Measurements from ENCODE around the gene FAM20B. TPM values are rescaled to one million over a fixed set of nuclear protein-coding genes. Genes with fewer than 3 reads are reported as not detected.

The FAM20B gene
- total and polyA plus RNA-seq, 2 of the 13 experiments (the other 11 are each of a cell fraction or from before 2014, with no cell fraction given), result 13.8 to 26.9 TPM

DNA sequence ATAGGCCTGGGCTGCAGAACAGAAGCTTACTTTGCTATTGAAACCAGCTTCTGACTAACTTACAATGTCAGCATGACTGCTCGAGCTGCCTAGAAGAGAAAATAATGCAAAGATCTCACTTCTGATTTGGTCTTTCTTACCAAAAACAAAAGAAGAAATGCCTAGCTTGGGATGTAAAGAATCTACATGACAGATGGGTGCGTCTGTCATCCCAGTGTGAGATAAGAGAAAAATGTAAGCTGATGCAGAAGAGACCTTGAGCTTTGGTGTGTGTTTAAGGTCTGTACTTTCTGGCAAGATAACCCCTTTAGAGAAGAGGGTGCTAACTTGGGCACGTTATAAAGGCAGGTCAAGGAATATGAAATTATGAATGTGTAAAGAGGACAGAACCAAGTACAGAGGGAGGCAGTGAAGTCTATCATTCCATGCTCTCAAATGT lies 3.6 kb downstream of the FAM20B start (continued):
- TF ChIP-seq, protein P1, sequence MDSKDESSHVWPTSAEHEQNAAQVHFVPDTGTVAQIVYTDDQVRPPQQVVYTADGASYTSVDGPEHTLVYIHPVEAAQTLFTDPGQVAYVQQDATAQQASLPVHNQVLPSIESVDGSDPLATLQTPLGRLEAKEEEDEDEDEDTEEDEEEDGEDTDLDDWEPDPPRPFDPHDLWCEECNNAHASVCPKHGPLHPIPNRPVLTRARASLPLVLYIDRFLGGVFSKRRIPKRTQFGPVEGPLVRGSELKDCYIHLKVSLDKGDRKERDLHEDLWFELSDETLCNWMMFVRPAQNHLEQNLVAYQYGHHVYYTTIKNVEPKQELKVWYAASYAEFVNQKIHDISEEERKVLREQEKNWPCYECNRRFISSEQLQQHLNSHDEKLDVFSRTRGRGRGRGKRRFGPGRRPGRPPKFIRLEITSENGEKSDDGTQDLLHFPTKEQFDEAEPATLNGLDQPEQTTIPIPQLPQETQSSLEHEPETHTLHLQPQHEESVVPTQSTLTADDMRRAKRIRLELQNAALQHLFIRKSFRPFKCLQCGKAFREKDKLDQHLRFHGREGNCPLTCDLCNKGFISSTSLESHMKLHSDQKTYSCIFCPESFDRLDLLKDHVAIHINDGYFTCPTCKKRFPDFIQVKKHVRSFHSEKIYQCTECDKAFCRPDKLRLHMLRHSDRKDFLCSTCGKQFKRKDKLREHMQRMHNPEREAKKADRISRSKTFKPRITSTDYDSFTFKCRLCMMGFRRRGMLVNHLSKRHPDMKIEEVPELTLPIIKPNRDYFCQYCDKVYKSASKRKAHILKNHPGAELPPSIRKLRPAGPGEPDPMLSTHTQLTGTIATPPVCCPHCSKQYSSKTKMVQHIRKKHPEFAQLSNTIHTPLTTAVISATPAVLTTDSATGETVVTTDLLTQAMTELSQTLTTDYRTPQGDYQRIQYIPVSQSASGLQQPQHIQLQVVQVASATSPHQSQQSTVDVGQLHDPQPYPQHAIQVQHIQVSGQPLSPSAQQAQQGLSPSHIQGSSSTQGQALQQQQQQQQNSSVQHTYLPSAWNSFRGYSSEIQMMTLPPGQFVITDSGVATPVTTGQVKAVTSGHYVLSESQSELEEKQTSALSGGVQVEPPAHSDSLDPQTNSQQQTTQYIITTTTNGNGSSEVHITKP (CRISPR knock-in tag; IDR thresholded peaks at IDR 0.05; ENCODE audit: low read depth), result no peak
- TF ChIP-seq ZNF772 (CRISPR knock-in tag; IDR thresholded peaks at IDR 0.05), result no peak
- TF ChIP-seq TSC22D2 (CRISPR knock-in tag; IDR thresholded peaks at IDR 0.05; ENCODE audit: borderline replicate concordance), result no peak
- no peak for TF ChIP-seq GLI4 (CRISPR knock-in tag; IDR thresholded peaks at IDR 0.05; ENCODE audit: borderline replicate concordance)
- no peak for TF ChIP-seq SOX6 (IDR thresholded peaks at IDR 0.05)
- TF ChIP-seq SOX6 (CRISPR knock-in tag; IDR thresholded peaks at IDR 0.05), result peak; percentile 70; the same call in 1 of the 2 replicates
- no peak for TF ChIP-seq ZNF350 (CRISPR knock-in tag; IDR thresholded peaks at IDR 0.05; ENCODE audit: borderline replicate concordance, low read depth)
- TF ChIP-seq, protein P2, sequence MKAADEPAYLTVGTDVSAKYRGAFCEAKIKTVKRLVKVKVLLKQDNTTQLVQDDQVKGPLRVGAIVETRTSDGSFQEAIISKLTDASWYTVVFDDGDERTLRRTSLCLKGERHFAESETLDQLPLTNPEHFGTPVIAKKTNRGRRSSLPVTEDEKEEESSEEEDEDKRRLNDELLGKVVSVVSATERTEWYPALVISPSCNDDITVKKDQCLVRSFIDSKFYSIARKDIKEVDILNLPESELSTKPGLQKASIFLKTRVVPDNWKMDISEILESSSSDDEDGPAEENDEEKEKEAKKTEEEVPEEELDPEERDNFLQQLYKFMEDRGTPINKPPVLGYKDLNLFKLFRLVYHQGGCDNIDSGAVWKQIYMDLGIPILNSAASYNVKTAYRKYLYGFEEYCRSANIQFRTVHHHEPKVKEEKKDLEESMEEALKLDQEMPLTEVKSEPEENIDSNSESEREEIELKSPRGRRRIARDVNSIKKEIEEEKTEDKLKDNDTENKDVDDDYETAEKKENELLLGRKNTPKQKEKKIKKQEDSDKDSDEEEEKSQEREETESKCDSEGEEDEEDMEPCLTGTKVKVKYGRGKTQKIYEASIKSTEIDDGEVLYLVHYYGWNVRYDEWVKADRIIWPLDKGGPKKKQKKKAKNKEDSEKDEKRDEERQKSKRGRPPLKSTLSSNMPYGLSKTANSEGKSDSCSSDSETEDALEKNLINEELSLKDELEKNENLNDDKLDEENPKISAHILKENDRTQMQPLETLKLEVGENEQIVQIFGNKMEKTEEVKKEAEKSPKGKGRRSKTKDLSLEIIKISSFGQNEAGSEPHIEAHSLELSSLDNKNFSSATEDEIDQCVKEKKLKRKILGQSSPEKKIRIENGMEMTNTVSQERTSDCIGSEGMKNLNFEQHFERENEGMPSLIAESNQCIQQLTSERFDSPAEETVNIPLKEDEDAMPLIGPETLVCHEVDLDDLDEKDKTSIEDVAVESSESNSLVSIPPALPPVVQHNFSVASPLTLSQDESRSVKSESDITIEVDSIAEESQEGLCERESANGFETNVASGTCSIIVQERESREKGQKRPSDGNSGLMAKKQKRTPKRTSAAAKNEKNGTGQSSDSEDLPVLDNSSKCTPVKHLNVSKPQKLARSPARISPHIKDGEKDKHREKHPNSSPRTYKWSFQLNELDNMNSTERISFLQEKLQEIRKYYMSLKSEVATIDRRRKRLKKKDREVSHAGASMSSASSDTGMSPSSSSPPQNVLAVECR (CRISPR knock-in tag; IDR thresholded peaks at IDR 0.05; ENCODE audit: borderline replicate concordance), result no peak; the same call in 1 of the 2 replicates
- TF ChIP-seq ZNF282 (IDR thresholded peaks at IDR 0.05; ENCODE audit: partially characterized antibody), result no peak
- TF ChIP-seq, protein P3, sequence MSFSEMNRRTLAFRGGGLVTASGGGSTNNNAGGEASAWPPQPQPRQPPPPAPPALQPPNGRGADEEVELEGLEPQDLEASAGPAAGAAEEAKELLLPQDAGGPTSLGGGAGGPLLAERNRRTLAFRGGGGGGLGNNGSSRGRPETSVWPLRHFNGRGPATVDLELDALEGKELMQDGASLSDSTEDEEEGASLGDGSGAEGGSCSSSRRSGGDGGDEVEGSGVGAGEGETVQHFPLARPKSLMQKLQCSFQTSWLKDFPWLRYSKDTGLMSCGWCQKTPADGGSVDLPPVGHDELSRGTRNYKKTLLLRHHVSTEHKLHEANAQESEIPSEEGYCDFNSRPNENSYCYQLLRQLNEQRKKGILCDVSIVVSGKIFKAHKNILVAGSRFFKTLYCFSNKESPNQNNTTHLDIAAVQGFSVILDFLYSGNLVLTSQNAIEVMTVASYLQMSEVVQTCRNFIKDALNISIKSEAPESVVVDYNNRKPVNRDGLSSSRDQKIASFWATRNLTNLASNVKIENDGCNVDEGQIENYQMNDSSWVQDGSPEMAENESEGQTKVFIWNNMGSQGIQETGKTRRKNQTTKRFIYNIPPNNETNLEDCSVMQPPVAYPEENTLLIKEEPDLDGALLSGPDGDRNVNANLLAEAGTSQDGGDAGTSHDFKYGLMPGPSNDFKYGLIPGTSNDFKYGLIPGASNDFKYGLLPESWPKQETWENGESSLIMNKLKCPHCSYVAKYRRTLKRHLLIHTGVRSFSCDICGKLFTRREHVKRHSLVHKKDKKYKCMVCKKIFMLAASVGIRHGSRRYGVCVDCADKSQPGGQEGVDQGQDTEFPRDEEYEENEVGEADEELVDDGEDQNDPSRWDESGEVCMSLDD (CRISPR knock-in tag; IDR thresholded peaks at IDR 0.05; ENCODE audit: borderline replicate concordance), result no peak
- TF ChIP-seq, protein P4, sequence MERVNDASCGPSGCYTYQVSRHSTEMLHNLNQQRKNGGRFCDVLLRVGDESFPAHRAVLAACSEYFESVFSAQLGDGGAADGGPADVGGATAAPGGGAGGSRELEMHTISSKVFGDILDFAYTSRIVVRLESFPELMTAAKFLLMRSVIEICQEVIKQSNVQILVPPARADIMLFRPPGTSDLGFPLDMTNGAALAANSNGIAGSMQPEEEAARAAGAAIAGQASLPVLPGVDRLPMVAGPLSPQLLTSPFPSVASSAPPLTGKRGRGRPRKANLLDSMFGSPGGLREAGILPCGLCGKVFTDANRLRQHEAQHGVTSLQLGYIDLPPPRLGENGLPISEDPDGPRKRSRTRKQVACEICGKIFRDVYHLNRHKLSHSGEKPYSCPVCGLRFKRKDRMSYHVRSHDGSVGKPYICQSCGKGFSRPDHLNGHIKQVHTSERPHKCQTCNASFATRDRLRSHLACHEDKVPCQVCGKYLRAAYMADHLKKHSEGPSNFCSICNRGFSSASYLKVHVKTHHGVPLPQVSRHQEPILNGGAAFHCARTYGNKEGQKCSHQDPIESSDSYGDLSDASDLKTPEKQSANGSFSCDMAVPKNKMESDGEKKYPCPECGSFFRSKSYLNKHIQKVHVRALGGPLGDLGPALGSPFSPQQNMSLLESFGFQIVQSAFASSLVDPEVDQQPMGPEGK (CRISPR knock-in tag; IDR thresholded peaks at IDR 0.05), result no peak
- TF ChIP-seq ZBTB3 (CRISPR knock-in tag; IDR thresholded peaks at IDR 0.05; ENCODE audit: borderline replicate concordance, low read depth), result no peak
- no peak for TF ChIP-seq SP5 (CRISPR knock-in tag; IDR thresholded peaks at IDR 0.05; ENCODE audit: borderline replicate concordance, low read depth)
